Lung (tissue), 12 donors: ENCODE results near the gene CNKSR3. TPM values are rescaled to one million over a fixed set of nuclear protein-coding genes. Genes with fewer than 3 reads are reported as not detected.
A peak's percentile ranks its signal among the peaks of the same experiment; 100 is the strongest.
"Not testable (repeated sequence)": the region's sequence is repeated elsewhere in the genome, so short reads cannot be mapped to it uniquely, and the experiment has no call there.

ENCODE experiments used
- ATAC-seq: fragments of 200-7000 bp; cut with Tn5 transposase; one replicate; pipeline ENCODE4 v1.9.1; 2020; ENCODE audit warnings: moderate number of reproducible peaks; ENCODE audit not compliant: insufficient read depth, low FRiP score
- DNase-seq, 3 donors: peaks; one replicate each; pipeline ENCODE4 v3.0.0-alpha.2; 2013 to 2017
- H3K27ac ChIP-seq, 2 donors: one replicate each; pipeline ENCODE4 v1.5.1; 2013; ENCODE audit warnings: mild to moderate bottlenecking in 2 of 2, moderate library complexity in 2 of 2, control low read depth in 1 of 2, inconsistent platforms in 1 of 2, low read depth in 1 of 2, low read length in 1 of 2
- H3K27me3 ChIP-seq, 3 donors: one replicate each; pipeline ENCODE4 v1.5.1; 2013; ENCODE audit warnings: low read length in 2 of 3; ENCODE audit not compliant: control insufficient read depth in 3 of 3, insufficient read depth in 3 of 3
- H3K36me3 ChIP-seq, 4 donors: one replicate each; pipeline ENCODE4 v1.5.1; 2013; ENCODE audit warnings: low read length in 4 of 4, mild to moderate bottlenecking in 1 of 4, moderate library complexity in 1 of 4; ENCODE audit not compliant: control insufficient read depth in 4 of 4, insufficient read depth in 4 of 4
- H3K4me1 ChIP-seq, 5 donors: one replicate each; pipeline ENCODE4 v1.5.1; 2013; ENCODE audit warnings: low read length in 5 of 5, mild to moderate bottlenecking in 2 of 5, moderate library complexity in 1 of 5; ENCODE audit not compliant: control insufficient read depth in 5 of 5, insufficient read depth in 5 of 5
- H3K4me3 ChIP-seq: one replicate; pipeline ENCODE4 v1.5.1; 2013; ENCODE audit warnings: mild to moderate bottlenecking, control low read depth, moderate library complexity
- H3K9ac ChIP-seq, 2 donors: one replicate each; pipeline ENCODE4 v1.5.1; 2013; ENCODE audit warnings: low read length in 2 of 2, control low read depth in 1 of 2; ENCODE audit not compliant: insufficient read depth in 1 of 2
- H3K9me3 ChIP-seq, 4 donors: one replicate each; pipeline ENCODE4 v1.5.1; 2013; ENCODE audit warnings: low read length in 3 of 4, mild to moderate bottlenecking in 1 of 4, moderate library complexity in 1 of 4; ENCODE audit not compliant: control insufficient read depth in 4 of 4, insufficient read depth in 3 of 4
- WGBS, 2 donors: extraction: QIAGEN DNeasy Blood & Tissue Kit; methylation state at CpG; one replicate each; pipeline ENCODE4 v1.1.7; 2013; 5-methylcytosine and 5-hydroxymethylcytosine counted together
- polyA plus RNA-seq, 2 donors: library from polyadenylated mRNA; stranded (reverse); fragments of 200-250 nt; gene quantifications; one replicate each; pipeline ENCODE4 v1.2.1, GENCODE V29; 2013
- total RNA-seq, 2 donors: library from RNA; depleted of rRNA in 1 of 2; stranded (reverse); fragments of >200 nt in 1 of 2; gene quantifications; one replicate each; pipeline ENCODE4 v1.2.1, GENCODE V29; 2014 to 2021
- TF ChIP-seq, protein P1 (sequence below): IDR thresholded peaks from 2 replicates; pipeline ENCODE4 v1.5.1; 2012; ENCODE audit warnings: mild to moderate bottlenecking; ENCODE audit errors: control extremely low read depth, extremely low read depth
- donor health status: control.
- donor health status: control.
- donor health status: Bipolar disorder and iron deficiency.
- donor health status: healthy.
- donor health status: DM: yes; HTN: yes; CAD: no.

CNKSR3 gene
- total and polyA plus RNA-seq, 4 donors: 3.5 to 23.9 (median 13.7) TPM

DNA sequence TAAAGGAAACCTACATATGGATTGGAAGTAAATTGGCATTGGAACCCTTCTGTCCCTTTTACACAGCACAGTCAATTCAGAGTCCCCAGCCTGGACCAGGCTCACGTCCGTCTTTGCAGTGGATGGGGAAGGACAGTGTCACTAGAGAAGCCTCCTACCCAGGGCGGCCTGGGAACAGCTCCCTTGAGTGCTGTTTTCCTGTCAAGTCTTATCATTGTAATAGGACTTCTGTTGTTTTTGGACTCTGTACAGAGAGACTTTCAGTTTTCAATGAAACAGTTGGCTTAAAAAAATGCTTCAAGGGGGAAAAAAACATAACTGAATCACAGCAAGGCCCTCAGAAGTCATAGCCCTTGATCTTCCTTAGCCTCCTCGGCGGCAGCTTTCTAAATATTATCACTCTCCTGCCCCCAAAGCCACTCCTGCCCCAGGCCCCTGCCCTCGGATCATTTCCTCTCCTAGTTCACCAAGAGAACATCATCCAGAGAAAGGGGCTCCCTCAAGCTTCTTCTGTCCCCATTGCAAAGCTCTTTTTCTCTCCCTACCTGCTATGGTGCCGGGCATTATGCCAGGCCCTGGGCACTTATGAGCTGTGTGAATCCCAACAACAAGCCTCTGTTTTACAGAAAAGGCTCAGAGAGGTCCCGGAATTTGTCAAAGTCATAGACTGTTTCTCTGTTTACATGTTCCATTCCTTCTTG is 37.8 kb upstream of the CNKSR3 start:
- 56 to 75% methylated on average over 8 of the region's 8 CpGs for WGBS, 2 donors
- Histone ChIP-seq H3K9ac (no peak overlapping the region), H3K36me3 (no peaks in the 10 kb centered on the region), H3K4me3 (no peak overlapping the region), H3K9me3 (no peaks in the 10 kb centered on the region), H3K4me1 (peaks cover 0 to 22% (median 4%) of the 10 kb centered on the region in 5 donors), H3K27me3 (no peaks in the 10 kb centered on the region), H3K27ac (no peak overlapping the region)
- TF ChIP-seq, protein P1, sequence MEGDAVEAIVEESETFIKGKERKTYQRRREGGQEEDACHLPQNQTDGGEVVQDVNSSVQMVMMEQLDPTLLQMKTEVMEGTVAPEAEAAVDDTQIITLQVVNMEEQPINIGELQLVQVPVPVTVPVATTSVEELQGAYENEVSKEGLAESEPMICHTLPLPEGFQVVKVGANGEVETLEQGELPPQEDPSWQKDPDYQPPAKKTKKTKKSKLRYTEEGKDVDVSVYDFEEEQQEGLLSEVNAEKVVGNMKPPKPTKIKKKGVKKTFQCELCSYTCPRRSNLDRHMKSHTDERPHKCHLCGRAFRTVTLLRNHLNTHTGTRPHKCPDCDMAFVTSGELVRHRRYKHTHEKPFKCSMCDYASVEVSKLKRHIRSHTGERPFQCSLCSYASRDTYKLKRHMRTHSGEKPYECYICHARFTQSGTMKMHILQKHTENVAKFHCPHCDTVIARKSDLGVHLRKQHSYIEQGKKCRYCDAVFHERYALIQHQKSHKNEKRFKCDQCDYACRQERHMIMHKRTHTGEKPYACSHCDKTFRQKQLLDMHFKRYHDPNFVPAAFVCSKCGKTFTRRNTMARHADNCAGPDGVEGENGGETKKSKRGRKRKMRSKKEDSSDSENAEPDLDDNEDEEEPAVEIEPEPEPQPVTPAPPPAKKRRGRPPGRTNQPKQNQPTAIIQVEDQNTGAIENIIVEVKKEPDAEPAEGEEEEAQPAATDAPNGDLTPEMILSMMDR: no peak
- ATAC-seq: no peak
- peak; percentile 57 to 91 (median 83) for DNase-seq

DNA sequence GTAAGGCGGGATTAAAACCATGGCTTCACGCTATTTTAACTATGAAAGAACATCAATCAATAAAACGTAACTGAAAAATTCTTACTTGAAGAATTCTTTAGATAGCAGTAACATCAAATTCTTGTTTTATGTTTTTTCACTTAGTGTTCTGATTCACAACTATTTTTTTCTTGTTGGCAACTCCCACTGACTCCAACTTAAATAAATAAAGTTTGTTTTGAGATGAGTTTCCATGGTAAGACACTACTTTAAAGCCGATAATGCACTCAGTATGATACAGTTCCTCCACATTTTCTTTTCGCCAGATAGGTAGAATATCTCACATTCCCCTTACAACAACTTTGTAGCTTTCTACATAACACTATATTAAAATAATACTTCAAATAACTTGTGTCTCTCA is 33.1 kb upstream of the CNKSR3 start:
- Histone ChIP-seq H3K9me3 (no peaks in the 10 kb centered on the region), H3K9ac (no peak overlapping the region), H3K27ac (no peak overlapping the region), H3K36me3 (no peaks in the 10 kb centered on the region), H3K4me3 (no peak overlapping the region), H3K27me3 (no peaks in the 10 kb centered on the region), H3K4me1 (peaks cover 0 to 20% (median 2%) of the 10 kb centered on the region in 5 donors)
- DNase-seq (peak in 2 of 3 donors; percentile 67 to 73), ATAC-seq (no peak)
- TF ChIP-seq, protein P1: no peak
- 90 to 94% methylated on average over 5 of the region's 5 CpGs for WGBS, 2 donors

DNA sequence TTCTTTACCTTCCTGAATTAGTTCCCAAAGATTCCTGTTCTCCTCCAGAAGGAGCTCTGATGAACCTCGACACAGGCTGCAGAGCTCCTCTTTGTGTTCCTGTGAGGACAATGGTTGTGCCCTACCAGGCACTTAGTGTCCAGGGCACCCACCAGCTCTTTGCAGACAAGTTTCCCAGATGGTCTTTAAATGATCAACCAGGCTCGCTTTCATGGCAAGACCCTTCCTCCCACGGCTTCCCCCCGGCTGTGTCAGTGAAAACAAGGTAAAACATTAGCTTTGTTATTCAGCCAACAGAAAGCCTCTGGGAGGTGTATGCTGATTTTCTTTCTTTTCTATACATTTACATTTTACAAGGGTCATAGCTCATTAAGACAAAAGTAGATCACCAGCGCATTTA is 32.3 kb upstream of the CNKSR3 start:
- Histone ChIP-seq H3K27ac (no peak overlapping the region), H3K4me3 (no peak overlapping the region), H3K27me3 (no peaks in the 10 kb centered on the region), H3K36me3 (no peaks in the 10 kb centered on the region), H3K4me1 (peaks cover 0 to 20% (median 3%) of the 10 kb centered on the region in 5 donors), H3K9me3 (no peaks in the 10 kb centered on the region), H3K9ac (no peak overlapping the region)
- 87 to 92% methylated on average over 5 of the region's 5 CpGs for WGBS, 2 donors
- ATAC-seq (no peak), DNase-seq (no peak)
- TF ChIP-seq, protein P1: no peak

DNA sequence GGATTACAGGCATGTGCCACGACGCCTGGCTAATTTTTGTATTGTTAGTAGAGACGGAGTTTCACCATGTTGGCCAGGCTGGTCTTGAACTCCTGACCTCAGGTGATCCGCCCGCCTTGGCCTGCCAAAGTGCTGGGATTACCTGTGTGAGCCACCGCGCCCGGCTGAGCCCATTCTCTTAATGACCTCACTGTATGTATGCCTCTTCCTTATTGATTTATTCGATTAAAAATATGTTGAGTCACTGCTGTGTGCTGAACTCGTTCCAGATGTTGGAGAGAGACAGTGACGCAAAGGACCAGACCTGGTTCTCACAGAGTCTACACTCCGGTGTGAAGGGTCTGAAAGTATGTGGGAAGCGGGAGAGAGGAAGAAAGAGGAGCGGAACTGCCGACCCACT is 31.4 kb upstream of the CNKSR3 start:
- not testable (repeated sequence) for ATAC-seq, DNase-seq, H3K4me3 ChIP-seq, H3K9ac ChIP-seq, H3K27ac ChIP-seq, H3K36me3 ChIP-seq, H3K27me3 ChIP-seq, H3K9me3 ChIP-seq
- 96 to 97% methylated on average over 15 of the region's 15 CpGs for WGBS, 2 donors
- H3K4me1 ChIP-seq: peaks cover 0 to 28% (median 3%) of the 10 kb centered on the region in 5 donors
